Daoy (cell line): ENCODE results near the gene PCSK6. TPM values are rescaled to one million over a fixed set of nuclear protein-coding genes. Genes with fewer than 3 reads are reported as not detected.
"Not testable (repeated sequence)": the region's sequence is repeated elsewhere in the genome, so short reads cannot be mapped to it uniquely, and the experiment has no call there.

ENCODE experiments used
- DNase-seq: peaks from one replicate; pipeline ENCODE4 v3.0.0-alpha.2; 2015; ENCODE audit warnings: low read depth
- total RNA-seq: library from RNA; depleted of rRNA; stranded (reverse); fragments of >200 nt; shearing (Covaris generic); gene quantifications from 2 replicates; pipeline ENCODE4 v1.2.3, GENCODE V29; 2014

PCSK6 gene
- total RNA-seq, 1 experiment from 2014 or later, result 8.1 TPM

- DNase-seq, result no peak
Observed at GRCh38 chr15:101309436-101310160, 179.9 kb downstream of the PCSK6 start.

- no peak for DNase-seq
Observed at GRCh38 chr15:101308604-101309435, 180.7 kb downstream of the PCSK6 start.

DNA sequence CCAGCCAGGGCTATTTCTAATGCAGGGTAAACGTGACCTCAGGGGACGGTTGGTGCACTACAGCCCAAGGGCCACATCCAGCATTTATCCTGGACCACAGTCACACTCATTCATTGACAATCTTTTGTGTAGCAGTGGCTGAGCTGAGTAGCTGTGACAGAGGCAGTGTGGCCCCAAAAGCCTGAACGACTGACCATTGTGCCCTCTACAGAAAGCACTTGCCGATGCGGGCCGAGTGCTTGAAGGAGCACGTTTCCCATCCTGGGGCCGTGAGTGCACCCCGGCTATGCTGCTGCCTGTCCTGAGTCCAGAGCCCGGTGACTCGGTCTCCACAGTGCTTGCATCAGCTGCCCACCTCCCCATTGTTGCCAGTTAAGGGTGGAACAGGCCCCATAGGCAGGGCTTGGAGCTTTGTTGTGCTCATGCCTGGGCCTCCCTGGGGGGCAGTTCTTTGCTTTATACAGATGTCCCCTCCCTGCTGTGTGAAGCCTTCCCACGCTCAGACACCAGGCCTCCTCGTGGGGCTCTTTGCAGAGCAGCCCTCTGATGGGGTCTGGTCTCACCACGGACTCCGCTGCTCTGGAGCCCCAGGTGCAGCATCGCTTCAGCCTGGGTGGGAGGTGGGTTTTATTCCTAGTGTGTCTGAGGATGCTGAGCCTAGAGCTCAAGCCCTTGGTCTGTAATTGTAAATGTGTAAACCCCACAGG is 181.5 kb downstream of the PCSK6 start:
- DNase-seq, result no peak

GRCh38 chr15:101307048-101307896 is 182.2 kb downstream of the PCSK6 start:
- DNase-seq, result no peak

GRCh38 chr15:101306341-101307047 is 183.0 kb downstream of the PCSK6 start:
- DNase-seq, result no peak

DNA sequence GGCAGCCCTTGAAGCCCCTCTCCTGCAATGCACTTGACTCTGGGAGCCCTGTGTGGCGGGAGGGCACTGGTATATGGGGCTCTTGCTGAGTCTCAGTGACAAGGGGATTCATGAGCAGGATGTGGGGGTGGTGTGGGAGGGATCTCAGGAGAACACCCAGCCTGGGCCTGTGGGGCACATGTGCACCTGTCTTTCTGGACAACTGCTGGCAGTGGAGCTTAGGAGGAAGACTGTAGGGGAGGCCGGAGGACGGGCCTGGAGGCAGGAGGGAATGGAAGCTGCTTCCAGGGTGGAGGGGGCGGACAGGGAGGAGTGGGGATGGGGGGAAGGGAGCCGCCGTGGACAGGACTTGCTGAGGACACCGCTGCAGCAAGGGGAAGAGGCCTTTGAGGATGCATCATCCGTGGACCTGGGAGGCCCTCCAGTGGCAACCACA is 183.7 kb downstream of the PCSK6 start:
- no peak for DNase-seq

DNA sequence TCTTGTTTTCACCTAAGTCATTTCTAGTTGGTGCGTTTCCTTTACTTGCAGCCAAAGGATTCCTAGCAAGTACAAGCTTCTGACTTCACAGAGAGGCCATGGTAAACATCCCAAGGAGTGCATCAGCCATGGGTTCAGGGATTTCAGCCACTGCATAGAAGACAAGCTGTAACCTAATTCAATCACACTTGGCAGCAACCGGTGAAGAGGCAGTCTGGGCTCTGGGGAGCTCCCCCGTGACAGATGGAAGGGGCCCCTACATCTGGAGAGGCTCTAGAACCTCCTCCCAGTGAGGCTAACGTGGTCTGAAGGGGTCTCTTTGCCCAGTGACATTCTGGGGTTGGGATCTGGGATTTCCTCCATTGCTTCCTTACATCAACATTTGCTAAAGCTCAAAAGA is 186.1 kb downstream of the PCSK6 start:
- no peak for DNase-seq

DNA sequence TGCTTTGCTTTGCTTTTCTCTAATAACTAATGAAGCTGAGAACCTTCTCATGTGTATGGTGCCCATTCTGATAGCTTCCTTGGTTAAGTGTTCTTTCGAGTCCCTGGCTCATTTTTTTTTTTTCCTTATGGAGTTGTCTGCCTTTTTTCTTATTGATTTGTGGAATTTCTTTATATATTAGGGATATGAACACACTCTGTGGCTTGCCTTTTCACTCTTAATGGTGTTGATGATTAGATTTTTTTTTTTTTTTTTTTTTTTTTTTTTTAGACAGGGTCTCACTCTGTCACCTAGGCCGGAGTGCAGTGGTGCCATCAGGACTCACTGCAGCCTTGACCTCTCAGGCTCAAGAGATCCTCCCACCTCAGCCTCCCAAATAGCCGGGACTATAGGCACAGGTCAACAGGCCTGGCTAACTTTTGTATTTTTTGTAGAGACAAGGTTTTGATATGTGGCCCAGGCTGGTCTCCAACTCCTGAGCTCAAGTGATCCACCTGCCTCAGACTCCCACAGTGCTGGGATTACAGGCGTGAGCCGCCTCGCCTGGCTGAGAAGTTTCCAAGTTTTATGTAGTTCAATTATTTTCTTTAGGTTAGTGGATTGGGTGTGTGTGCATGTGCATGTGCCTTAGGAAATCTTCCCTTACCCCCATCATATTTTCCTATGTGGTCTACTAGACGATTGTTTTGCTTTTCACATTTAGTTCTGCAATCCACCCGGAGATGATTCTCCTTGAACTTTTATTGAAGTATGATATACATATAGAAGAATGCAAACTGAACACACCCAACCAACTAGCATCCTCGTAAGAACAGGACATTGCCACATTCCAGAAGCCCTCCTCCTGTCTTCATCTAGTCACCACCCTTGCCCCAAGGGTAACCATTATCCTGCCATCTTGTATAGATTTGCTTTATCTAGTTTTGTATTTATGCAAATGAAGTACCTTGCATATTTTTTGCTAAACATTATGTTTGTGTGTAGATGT is 192.8 kb downstream of the PCSK6 start:
- DNase-seq, result no peak

DNA sequence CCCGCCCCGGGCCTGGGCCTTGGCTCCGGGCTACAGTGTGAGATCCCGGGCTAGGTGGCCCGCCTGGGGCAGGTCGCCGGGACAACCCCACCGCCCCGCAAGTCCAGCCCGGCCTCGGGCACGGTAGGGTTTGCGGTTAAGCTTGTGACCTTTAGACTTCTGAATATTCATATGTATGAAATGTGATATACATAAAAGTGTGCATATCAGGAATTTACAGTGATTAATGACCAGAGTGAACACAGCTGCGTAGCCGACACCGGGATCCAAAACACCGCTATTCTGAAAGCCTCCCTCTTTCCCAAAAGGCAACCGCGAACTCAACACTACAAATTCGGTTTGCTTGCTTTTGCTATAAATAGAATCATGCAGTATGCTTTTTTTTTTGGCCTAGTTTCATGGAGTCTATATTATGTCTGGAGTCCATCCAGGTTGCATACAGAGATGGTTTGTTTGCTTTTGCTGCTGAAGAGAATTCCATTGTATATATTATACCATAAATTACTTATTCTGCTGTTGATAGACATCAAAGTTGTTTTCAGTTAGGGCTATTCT is 193.8 kb downstream of the PCSK6 start:
- DNase-seq, result no peak

DNA sequence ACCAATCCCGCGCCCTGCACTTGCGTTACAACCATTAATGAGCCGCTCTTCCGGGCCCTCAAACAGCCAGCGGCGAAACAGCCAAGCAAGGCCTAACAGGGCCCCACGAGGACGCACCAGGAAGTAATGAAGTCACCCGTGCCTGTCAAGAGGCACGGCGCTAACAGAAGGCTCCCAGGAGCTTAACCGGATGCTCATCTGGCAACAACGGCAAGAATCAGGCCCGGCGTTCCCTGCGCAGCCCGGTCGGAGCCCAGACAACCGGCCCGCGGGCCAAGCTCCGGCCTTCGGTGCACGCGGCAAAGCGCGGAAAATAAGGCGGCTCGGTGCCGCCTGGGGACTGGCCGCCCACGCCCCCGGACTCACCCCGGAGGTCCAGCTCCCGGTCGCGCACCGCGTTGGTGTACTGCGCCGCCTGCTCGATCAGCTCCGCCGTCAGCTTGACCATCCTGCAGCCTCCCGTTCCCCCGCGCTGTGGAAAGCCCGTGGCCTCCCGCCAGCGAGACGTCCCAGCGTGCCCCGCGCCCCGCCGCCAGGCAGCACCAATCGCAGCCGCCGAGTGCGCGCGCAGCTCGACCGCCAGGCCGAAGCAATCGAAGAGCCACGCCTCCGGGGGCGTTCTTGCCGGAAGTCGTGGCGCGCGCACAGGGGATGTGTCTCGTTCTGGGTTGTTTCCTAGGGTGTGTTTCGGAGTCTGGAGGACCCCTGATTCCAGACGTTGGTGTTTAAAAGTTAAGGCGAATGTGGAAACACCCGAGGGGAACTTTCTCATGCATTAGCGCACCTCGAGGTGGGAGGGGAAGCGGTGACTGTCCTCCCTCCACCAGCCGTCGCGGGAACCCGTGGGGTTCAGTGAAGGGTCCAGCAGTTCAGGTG is 194.5 kb downstream of the PCSK6 start, which contains the start of gene SNRPA1:
Gene SNRPA1, minus strand, starts transcription at position 518 of the 876 bp plus-strand sequence. Its CDS starts 70 bp downstream, at position 448.
- peak; percentile 98 for DNase-seq

DNA sequence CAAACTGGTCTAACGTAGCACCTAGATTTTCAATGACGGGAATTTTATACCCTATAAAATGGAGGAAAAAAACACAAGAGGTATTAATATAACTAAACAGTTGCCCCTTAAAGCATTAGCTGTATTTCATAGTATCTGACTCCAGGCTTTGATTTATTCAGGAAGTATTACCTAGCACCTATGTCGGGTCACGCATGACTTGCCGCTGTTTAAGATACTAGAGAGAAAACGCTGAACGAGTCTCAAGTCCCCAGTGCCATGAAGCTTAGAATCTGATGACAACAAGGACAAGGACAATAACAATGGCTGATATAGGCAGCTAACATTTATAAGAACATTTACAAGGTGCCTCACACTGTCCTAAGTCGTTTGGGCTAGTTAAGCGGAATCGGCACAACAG is 196.4 kb downstream of the PCSK6 start:
- DNase-seq, result no peak

GRCh38 chr15:101288905-101289513 is 200.5 kb downstream of the PCSK6 start:
- DNase-seq, result no peak

DNA sequence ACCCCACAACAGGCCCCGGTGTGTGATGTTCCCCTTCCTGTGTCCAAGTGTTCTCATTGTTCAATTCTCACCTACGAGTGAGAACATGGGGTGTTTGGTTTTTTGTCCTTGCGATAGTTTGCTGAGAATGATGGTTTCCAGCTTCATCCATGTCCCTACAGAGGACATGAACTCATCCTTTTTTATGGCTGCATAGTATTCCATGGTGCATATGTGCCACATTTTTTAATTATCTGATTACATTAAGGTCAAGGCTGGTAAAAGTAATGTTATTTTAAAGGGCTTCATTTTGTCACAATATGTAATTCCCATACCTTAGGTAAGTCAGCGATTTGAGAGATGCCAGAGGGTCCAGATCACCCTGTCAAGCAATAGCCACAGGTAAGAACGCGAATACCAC is 202.2 kb downstream of the PCSK6 start:
- not testable (repeated sequence) for DNase-seq

DNA sequence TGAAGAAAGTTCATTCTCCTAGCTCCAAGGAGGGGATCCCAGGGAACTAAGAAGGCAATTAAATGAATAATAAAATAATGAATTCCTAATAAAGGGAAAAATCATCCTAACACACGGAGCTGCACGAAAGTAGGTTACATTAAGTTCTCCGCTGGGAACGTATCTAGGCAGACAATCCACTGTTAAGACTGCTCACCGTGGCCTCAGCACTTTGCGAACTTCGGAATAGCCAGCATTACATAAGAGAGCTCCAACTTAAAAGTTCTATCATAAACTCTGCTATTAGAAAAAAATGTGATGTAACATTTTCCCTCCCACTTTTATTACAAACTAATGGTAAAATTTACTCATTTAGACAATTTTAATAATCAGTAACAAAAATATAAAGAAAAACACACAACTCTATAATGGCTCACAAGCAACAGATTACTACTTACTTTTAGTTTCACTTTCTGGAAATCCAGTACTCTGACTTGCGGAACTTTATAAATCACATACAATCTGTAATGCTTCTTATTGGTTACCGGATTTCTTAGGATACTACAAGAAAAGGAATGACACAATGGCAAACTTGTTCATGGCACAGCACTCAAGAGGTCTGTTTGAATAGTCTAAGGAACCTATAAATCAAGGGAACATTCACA is 202.9 kb downstream of the PCSK6 start:
- DNase-seq, result no peak

DNA sequence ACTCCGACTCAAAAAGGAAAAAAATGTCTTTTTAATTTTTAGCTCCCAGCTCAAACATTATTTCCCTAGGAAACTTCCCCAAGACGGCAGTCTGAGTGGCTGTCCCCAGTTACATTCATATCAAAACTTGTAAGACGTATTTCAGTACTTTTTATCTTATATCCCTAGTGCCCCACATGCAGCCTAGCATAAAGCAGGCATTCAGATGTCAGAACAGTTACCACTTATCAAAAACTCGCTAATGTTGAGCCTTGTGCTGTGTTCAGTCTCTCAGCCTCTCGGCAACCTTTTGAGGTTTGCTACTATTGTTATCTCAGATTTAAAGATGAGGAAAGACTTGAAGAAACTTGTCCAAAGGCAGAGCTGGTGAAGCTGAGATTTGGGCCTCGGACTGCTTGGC is 205.6 kb downstream of the PCSK6 start:
- DNase-seq, result no peak

DNA sequence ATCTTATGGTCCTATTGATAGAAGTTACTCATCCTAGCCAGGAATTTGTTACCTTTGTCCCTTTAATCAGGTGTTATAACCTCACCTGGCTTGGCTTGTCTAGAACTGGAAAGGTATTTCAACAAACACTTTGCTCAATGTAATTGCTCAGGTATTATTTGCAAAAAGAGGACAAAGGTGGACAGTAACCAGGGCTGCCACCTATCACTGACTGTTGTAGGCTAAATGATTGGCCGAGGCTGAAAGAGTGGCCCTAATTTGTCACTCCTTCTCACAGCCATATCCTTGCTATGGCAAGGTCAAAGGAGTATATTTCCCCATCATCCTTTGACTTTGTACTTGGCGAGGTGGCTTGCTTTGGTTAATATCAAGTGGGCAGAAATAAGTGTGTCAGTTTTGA is 209.5 kb downstream of the PCSK6 start:
- no peak for DNase-seq

- no peak for DNase-seq
Observed at GRCh38 chr15:101277943-101278564, 211.5 kb downstream of the PCSK6 start.
